OCI-LY3 (cell line): ENCODE results near the gene GID4.

Experiments
- CTCF ChIP-seq: fragments of 200-600, 300-600 bp; sonication (generic); IDR thresholded peaks from 2 replicates; pipeline ENCODE4 v1.5.1; 2014; ENCODE audit warnings: antibody characterized with exemption, low read length, low read depth
- EZH2phosphoT487 ChIP-seq: fragments of 200-600 bp; shearing (Covaris generic); IDR thresholded peaks from 2 replicates; pipeline ENCODE4 v1.6.1; 2018; ENCODE audit warnings: antibody characterized with exemption, mixed run types, low read depth

- TF ChIP-seq CTCF (no peak), EZH2phosphoT487 (no peak)
Observed at GRCh38 chr17:18042983-18043382, 3.8 kb downstream of the GID4 start.
